ENCODE data around the gene ZNF98.

Gene ZNF98

GRCh38 chr19:22422211-22422610, at the start of gene ZNF98:
TSS of gene ZNF98 (minus strand) at chr19:22422346. CDS start at chr19:22422224, 122 bp downstream.
- DNase-seq (ENCODE audit: low spot score) (no peak), FAIRE-seq (no peak)

DNA sequence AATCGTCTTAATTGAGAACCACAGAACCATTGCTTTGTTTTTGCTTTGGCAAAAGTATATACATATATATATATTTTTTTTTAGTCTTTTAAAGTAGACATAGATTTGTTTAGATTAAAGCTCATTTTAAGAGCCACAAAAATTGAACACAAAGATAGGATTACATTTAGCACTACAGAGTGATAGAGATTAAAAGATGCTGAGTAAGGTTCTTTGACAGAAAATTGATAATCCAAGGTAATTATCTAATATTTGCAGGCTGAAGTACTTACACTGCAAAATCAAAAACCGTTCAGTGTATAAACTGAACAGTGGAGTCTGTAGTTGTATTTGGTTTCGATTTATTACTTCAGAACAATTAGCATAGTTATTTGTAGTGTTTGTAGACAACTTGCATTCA, 24.5 kb upstream of the ZNF98 start:
- DNase-seq (ENCODE audit: low spot score), result no peak
- no peak for FAIRE-seq

DNA sequence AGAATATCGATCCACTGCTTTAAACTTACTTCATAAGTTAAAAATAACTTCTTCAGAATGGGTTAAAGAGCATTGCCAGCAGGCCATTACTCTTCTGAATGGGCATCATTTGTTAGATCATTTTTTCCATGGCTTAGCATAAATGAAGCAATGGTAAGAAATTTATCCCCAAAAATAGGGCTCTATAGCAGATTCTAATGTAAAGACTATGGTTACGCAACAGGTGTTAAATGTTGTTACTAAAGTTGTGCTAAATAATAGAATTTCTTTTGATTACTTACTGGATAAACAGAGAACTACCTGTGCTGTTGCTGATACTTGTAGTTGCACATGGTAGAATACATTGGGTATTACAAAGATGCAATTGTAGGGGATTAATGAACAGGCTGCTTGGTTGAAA, 15.9 kb upstream of the ZNF98 start:
- no peak for FAIRE-seq
- no peak for DNase-seq (ENCODE audit: low spot score)

DNA sequence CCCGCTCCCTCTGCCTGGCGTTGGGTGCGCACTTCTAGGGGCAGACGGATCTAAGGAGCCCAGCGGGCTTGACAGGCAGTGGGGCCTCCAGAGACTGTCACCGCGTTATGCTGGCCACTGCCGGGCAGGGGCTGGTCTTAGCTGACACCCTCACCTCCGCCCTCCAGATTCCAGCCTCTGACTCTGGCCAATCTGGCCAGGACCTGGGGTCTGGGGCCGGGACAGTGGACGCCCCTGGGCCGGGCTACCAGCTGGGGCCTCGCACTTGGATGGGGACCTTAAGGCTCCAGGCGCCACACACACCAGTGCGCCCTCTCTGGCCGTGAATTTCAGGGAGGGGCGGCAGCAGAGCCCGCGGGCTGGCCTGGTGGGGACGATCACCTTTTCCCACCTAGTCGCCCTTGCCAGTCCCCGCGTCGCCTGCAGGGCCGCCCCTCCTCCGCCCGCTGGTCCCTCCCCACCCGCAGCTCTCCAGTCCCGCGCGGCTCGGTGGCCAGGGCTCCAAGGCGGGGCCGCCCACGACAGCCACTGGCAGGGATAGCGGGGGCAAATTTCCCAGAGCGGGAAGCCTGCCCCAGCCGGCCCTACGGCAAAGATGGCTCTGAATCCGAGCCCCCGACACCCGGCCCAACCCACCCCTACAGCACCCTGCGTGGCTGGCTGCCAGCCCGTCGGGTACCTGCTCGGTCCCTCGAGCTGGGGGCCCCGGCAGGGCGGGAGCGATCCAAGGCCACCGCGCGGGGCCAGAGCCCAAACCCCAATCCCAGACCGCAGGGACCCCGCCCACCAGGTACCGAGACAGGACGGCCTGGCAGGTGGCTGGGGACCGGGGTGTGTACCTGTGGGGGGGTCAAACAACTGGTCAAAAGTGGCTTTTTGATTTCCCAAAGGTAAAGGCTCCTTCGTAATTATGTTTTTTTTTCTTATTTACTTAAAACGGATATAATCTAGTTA, 6.1 kb upstream of the ZNF98 start:
- FAIRE-seq (no peak), DNase-seq (ENCODE audit: low spot score) (no peak)

DNA sequence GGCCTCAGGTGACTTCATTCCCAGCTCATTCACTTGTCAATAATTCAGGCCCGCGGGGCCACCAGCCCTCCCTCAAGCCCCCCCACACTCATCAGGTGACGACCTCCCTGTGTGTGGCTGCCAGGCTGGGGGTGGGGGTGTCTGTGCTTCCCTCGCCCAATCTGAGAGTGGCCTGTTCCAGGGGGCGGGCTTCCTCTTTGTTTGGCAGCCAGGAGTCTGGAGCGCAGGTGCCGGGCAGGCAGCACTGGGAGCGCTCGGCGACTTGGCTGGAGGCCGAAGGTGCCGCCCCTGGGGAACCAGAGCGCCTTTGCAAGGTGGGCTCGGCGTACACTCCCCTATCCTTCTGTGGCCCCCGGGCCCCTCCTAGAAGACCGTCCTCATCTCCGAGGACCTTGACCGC, 5.4 kb upstream of the ZNF98 start:
- no peak for FAIRE-seq
- DNase-seq (ENCODE audit: low spot score), result no peak

- DNase-seq (ENCODE audit: low spot score) (no peak), FAIRE-seq (no peak)
Observed at GRCh38 chr19:22426901-22427300, 4.8 kb upstream of the ZNF98 start.

DNA sequence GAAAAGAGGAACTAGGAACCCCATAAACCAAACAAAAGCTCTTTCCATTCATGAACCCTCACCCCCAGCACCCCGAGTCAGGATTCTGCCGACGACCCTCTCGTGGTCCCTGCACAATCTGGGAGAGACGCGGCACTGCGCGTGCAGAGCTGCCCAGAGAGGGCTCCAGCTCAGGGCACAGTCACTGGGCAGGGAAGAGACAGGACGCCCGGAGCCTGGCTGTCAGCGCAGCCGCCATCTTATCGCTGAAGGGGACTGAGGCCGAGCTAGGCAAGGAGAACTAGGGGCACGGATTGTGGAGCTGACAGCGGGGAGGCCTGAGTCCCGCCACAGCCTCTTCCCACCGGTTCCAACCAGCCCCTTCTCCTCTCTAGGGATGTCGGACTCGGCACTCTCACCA, 349 bp downstream of the ZNF98 start:
- DNase-seq (ENCODE audit: low spot score) (no peak), FAIRE-seq (no peak)

- DNase-seq (ENCODE audit: low spot score) (no peak), FAIRE-seq (no peak)
Observed at GRCh38 chr19:22354665-22355064, 67.5 kb downstream of the ZNF98 start.

Data from RCC 7860 (cell line).